OCI-LY7 (cell line): ENCODE measurements around the gene CASP5. TPM values are rescaled to one million over a fixed set of nuclear protein-coding genes. Genes with fewer than 3 reads are reported as not detected.

Experiments
- BruUV-seq: library from RNA; stranded (reverse); fragments of 400-500 nt; replicated peaks from 2 replicates; lab custom pipeline; 2021; lab: Mats Ljungman, UMichigan
- CTCF ChIA-PET: fragments of 300-600 bp; sonication (Branson Sonifier 250); formaldehyde crosslinking; loops from one replicate; lab custom pipeline; 2022; ENCODE audit warnings: antibody characterized with exemption; ENCODE audit not compliant: unreplicated experiment; lab: Charles Lee
- POLR2A ChIA-PET: fragments of 300-600 bp; sonication (Branson Sonifier 250); formaldehyde crosslinking; loops from one replicate; lab custom pipeline; 2022; ENCODE audit warnings: antibody characterized with exemption; lab: Charles Lee
- DNase-seq: peaks from one replicate; pipeline ENCODE4 v3.0.0-alpha.2; 2015; ENCODE audit warnings: low spot score
- H2AFZ ChIP-seq: fragments of 200-600 bp; sonication (generic), shearing (Covaris generic); 2 replicates; pipeline ENCODE4 v1.6.1; 2014; ENCODE audit warnings: mild to moderate bottlenecking, antibody characterized with exemption, low read length, moderate library complexity
- H3K27ac ChIP-seq: fragments of 200-600 bp; sonication (generic); 2 replicates; pipeline ENCODE4 v1.5.1; 2014; ENCODE audit warnings: mixed run types, low read depth, mild to moderate bottlenecking, moderate library complexity, low read length, inconsistent platforms; ENCODE audit not compliant: poor library complexity, severe bottlenecking
- H3K36me3 ChIP-seq: fragments of 200-600 bp; sonication (generic); 2 replicates; pipeline ENCODE4 v1.6.1; 2014; ENCODE audit warnings: mild to moderate bottlenecking, antibody characterized with exemption, low read length, moderate library complexity, mixed read lengths; ENCODE audit not compliant: insufficient read depth
- H3K4me1 ChIP-seq: fragments of 200-600 bp; sonication (generic); 2 replicates; pipeline ENCODE4 v1.5.1; 2014; ENCODE audit warnings: mild to moderate bottlenecking, low read length; ENCODE audit not compliant: insufficient read depth, poor library complexity, severe bottlenecking
- H3K4me2 ChIP-seq: fragments of 200-600 bp; sonication (generic); 2 replicates; pipeline ENCODE4 v1.6.1; 2014; ENCODE audit warnings: mild to moderate bottlenecking, low read length
- H3K4me3 ChIP-seq: fragments of 200-600 bp; sonication (generic); 2 replicates; pipeline ENCODE4 v1.5.1; 2014; ENCODE audit warnings: mild to moderate bottlenecking, low read depth, low read length; ENCODE audit not compliant: poor library complexity, severe bottlenecking
- H3K79me2 ChIP-seq: fragments of 200-600 bp; sonication (generic); 2 replicates; pipeline ENCODE4 v1.6.1; 2016; ENCODE audit warnings: low read depth, mild to moderate bottlenecking, low read length, moderate library complexity, mixed read lengths; ENCODE audit not compliant: insufficient read depth
- H3K9me2 ChIP-seq: fragments of 200-600 bp; sonication (generic); 2 replicates; pipeline ENCODE4 v1.6.1; 2016; ENCODE audit warnings: mild to moderate bottlenecking, low read length, mixed read lengths; ENCODE audit not compliant: insufficient read depth
- H3K9me3 ChIP-seq: fragments of 200-600 bp; sonication (generic); 2 replicates; pipeline ENCODE4 v1.6.1; 2014; ENCODE audit warnings: mild to moderate bottlenecking, mixed run types, low read length, mixed read lengths
- H4K20me1 ChIP-seq: fragments of 200-600 bp; sonication (generic); 2 replicates; pipeline ENCODE4 v1.6.1; 2014; ENCODE audit warnings: mild to moderate bottlenecking, antibody characterized with exemption, low read length, moderate library complexity, mixed read lengths; ENCODE audit not compliant: insufficient read depth
- CTCF ChIP-seq: fragments of 200-600 bp; sonication (generic); conservative IDR thresholded peaks from 2 replicates; pipeline ENCODE4 v1.5.1; 2014; ENCODE audit warnings: mild to moderate bottlenecking, antibody characterized with exemption, low read length, moderate library complexity, mixed read lengths
- EZH2phosphoT487 ChIP-seq: fragments of 200-600 bp; sonication (generic); IDR thresholded peaks from 2 replicates; pipeline ENCODE4 v1.6.1; 2018; ENCODE audit warnings: low read depth, borderline replicate concordance, mild to moderate bottlenecking, mixed run types, antibody characterized with exemption, low read length, moderate library complexity, mixed read lengths
- intact Hi-C: fragments of 100-400 bp; cut with micrococcal nuclease; formaldehyde crosslinking; loops from one replicate; pipeline ENCODE4 v1.10.0; 2022; ENCODE audit not compliant: unreplicated experiment
- total RNA-seq, 2 experiments: library from RNA; depleted of rRNA in 1 of 2; stranded (reverse); fragments of >200 nt in 1 of 2; shearing (Covaris generic) in 1 of 2; gene quantifications; 2 replicates each; pipeline ENCODE4 v1.2.3, GENCODE V29; 2014 to 2022

Gene CASP5
- total RNA-seq, 2 experiments from 2014 or later, result not detected

- no peak overlapping the region for H3K27ac ChIP-seq
- intact Hi-C loops, result no loop called here
- TF ChIP-seq CTCF, result no peak
- TF ChIP-seq EZH2phosphoT487, result no peak
- H3K9me2 ChIP-seq, result no peaks in the 10 kb centered on the region
- no peak overlapping the region for H3K4me2 ChIP-seq
- ChIA-PET CTCF (no interaction called here), POLR2A (interaction anchor here (1.7 kb wide), 1 partner anchor 10 kb away, joined by 4 read pairs; no protein-coding TSS in a partner anchor)
- H3K9me3 ChIP-seq, result no peaks in the 10 kb centered on the region
- H3K4me3 ChIP-seq, result no peak overlapping the region
- no peaks in the 10 kb centered on the region for H4K20me1 ChIP-seq
- no peaks in the 10 kb centered on the region for H3K36me3 ChIP-seq
- H2AFZ ChIP-seq, result no peak overlapping the region
- BruUV-seq, result no TSS peak
- DNase-seq, result no peak
- no peaks in the 10 kb centered on the region for H3K79me2 ChIP-seq
- H3K4me1 ChIP-seq, result no peaks in the 10 kb centered on the region
Observed at GRCh38 chr11:105056446-105056845, 33.5 kb upstream of the CASP5 start.

- no peaks in the 10 kb centered on the region for H3K36me3 ChIP-seq
- no peaks in the 10 kb centered on the region for H3K79me2 ChIP-seq
- no peaks in the 10 kb centered on the region for H3K4me1 ChIP-seq
- H3K4me3 ChIP-seq, result no peak overlapping the region
- no peak for TF ChIP-seq CTCF
- TF ChIP-seq EZH2phosphoT487, result no peak
- no peak overlapping the region for H3K4me2 ChIP-seq
- H3K9me2 ChIP-seq, result no peaks in the 10 kb centered on the region
- H4K20me1 ChIP-seq, result no peaks in the 10 kb centered on the region
- H2AFZ ChIP-seq, result no peak overlapping the region
- intact Hi-C loops, result no loop called here
- H3K27ac ChIP-seq, result no peak overlapping the region
- DNase-seq, result no peak
- ChIA-PET CTCF (no interaction called here), POLR2A (no interaction called here)
- H3K9me3 ChIP-seq, result no peaks in the 10 kb centered on the region
- no TSS peak for BruUV-seq
Observed at GRCh38 chr11:105054723-105055493, 31.9 kb upstream of the CASP5 start.

GRCh38 chr11:105052487-105052886 is 29.5 kb upstream of the CASP5 start:
- Histone ChIP-seq H3K36me3 (no peaks in the 10 kb centered on the region), H3K9me2 (no peaks in the 10 kb centered on the region), H3K9me3 (no peaks in the 10 kb centered on the region), H3K4me1 (no peaks in the 10 kb centered on the region), H3K4me3 (no peak overlapping the region), H3K79me2 (no peaks in the 10 kb centered on the region), H4K20me1 (no peaks in the 10 kb centered on the region), H3K27ac (no peak overlapping the region), H3K4me2 (no peak overlapping the region), H2AFZ (no peak overlapping the region)
- POLR2A ChIA-PET, result no interaction called here
- DNase-seq, result no peak
- no TSS peak for BruUV-seq
- CTCF ChIA-PET, result no interaction called here
- intact Hi-C loops, result no loop called here
- TF ChIP-seq EZH2phosphoT487 (no peak), CTCF (no peak)
